Measurements from ENCODE around the gene RTKN. TPM values are rescaled to one million over a fixed set of nuclear protein-coding genes. Genes with fewer than 3 reads are reported as not detected.

Gene RTKN
- total RNA-seq, 4 donors from 2014 or later, result 2.2 to 17.6 (median 5.9) TPM

DNA sequence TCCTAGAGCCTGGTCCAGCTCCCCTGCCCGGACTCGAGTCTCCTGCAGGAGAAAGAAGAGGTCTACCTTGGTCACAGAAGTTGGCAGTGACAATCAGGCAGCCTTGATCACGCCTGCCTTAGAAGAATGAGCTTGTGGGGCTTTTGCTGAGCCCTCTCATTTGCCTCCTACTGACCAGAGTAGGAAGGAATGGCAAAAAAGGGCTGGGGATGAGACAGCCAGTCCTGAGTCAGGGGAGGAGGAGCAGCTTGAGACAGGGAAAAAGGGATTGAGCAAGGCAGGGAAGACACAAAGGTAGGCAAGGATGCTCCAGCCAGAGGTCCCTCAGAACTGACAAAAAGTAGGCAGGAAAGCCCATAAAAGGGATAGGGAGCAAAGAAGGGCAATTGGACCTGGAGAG lies 14.2 kb downstream of the RTKN start:
- in situ Hi-C loops (cut with MboI; ENCODE audit: low sequenced_read_pairs in 4 of 4), result no loop called here
- DNase-seq, result no peak
- H3K36me3 ChIP-seq, result peaks cover 0 to 17% of the 10 kb centered on the region in 2 donors

DNA sequence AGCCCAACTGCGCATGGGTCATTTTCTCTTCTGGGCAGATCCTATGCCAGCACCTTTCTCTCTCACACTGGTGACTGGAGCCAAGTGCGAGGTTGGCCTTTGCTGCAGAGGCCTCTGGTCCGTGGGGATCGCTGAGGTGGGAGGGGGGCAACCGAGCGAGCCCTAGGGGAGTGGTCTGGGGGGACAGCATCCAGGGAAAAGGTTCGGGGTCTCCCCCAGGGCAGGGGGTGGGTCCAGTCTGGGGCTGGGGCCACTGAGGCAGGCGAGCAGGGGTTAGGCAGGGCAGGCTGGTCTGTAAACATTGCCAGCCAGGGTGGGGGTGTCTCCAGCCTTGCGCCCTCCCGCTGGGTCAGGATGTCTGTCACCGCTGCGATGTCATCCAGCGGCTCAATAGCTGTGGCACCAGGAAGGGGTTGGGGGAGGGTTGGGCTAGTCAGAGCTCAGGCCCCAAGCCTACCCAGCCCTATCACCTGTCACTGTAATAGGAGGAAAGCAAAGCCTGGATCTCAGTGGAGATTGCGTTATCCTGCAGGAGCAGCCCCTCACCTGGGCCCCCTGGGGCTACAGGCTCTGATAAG lies 15.5 kb downstream of the RTKN start:
- in situ Hi-C loops (cut with MboI; ENCODE audit: low sequenced_read_pairs in 4 of 4), result no loop called here

More for the DNA sequence above, 14.2 kb downstream of the RTKN start:
- Histone ChIP-seq H3K27me3 (peaks cover 0 to 11% (median 8%) of the 10 kb centered on the region in 3 donors), H3K4me1 (no peaks in the 10 kb centered on the region), H3K9me3 (no peaks in the 10 kb centered on the region), H3K27ac (no peak overlapping the region), H3K4me3 (no peak overlapping the region)
- TF ChIP-seq, protein P1, sequence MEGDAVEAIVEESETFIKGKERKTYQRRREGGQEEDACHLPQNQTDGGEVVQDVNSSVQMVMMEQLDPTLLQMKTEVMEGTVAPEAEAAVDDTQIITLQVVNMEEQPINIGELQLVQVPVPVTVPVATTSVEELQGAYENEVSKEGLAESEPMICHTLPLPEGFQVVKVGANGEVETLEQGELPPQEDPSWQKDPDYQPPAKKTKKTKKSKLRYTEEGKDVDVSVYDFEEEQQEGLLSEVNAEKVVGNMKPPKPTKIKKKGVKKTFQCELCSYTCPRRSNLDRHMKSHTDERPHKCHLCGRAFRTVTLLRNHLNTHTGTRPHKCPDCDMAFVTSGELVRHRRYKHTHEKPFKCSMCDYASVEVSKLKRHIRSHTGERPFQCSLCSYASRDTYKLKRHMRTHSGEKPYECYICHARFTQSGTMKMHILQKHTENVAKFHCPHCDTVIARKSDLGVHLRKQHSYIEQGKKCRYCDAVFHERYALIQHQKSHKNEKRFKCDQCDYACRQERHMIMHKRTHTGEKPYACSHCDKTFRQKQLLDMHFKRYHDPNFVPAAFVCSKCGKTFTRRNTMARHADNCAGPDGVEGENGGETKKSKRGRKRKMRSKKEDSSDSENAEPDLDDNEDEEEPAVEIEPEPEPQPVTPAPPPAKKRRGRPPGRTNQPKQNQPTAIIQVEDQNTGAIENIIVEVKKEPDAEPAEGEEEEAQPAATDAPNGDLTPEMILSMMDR (IDR thresholded peaks at IDR 0.05 in 4 of 5, conservative IDR thresholded peaks at IDR 0.05 in 1 of 5), result no peak
- intact Hi-C loops (cut with DNase I; ENCODE audit: low total_unique reads), result no loop called here
- no peak for ATAC-seq

DNA sequence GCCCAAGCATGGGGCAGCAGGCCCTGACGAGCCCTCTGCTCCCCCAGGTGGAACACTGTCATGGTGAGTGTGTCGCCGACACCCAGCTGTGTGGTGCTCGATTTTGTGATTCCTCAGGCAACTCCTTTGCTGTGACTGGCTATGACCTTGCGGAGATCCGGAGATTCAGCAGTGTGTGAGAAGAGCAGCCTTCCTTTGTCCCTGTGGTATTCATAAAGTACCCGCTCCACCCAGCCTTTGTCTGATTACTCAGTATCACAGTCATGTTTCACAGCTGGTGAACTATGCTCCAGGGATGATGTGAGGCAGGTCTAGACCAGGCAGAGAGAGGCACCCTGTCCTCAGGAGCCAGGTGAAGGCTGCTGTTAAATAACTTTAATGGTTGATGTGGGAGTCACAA lies 16.2 kb downstream of the RTKN start:
- Histone ChIP-seq H3K4me1 (peaks cover 5 to 9% of the 10 kb centered on the region in 2 donors), H3K27me3 (peaks cover 14 to 29% (median 24%) of the 10 kb centered on the region in 3 donors), H3K36me3 (peaks cover 0 to 17% of the 10 kb centered on the region in 2 donors), H3K4me3 (no peak overlapping the region), H3K9me3 (no peaks in the 10 kb centered on the region), H3K27ac (no peak overlapping the region)
- DNase-seq, result no peak
- ATAC-seq, result no peak
- intact Hi-C loops (cut with DNase I; ENCODE audit: low total_unique reads), result no loop called here
- in situ Hi-C loops (cut with MboI; ENCODE audit: low sequenced_read_pairs in 4 of 4), result no loop called here
- TF ChIP-seq, protein P1 (IDR thresholded peaks at IDR 0.05 in 4 of 5, conservative IDR thresholded peaks at IDR 0.05 in 1 of 5), result no peak
- TF ChIP-seq POLR2A (IDR thresholded peaks at IDR 0.05), result no peak

More for the DNA sequence above, 15.5 kb downstream of the RTKN start:
- DNase-seq, result no peak
- ATAC-seq, result no peak
- Histone ChIP-seq H3K4me1 (peaks cover 5 to 9% of the 10 kb centered on the region in 2 donors), H3K36me3 (peaks cover 0 to 17% of the 10 kb centered on the region in 2 donors), H3K9me3 (no peaks in the 10 kb centered on the region), H3K27ac (no peak overlapping the region), H3K4me3 (no peak overlapping the region), H3K27me3 (peaks cover 11 to 21% (median 18%) of the 10 kb centered on the region in 3 donors)
- no peak for TF ChIP-seq POLR2A (IDR thresholded peaks at IDR 0.05)
- TF ChIP-seq, protein P1 (IDR thresholded peaks at IDR 0.05 in 4 of 5, conservative IDR thresholded peaks at IDR 0.05 in 1 of 5), result no peak
- intact Hi-C loops (cut with DNase I; ENCODE audit: low total_unique reads), result no loop called here

DNA sequence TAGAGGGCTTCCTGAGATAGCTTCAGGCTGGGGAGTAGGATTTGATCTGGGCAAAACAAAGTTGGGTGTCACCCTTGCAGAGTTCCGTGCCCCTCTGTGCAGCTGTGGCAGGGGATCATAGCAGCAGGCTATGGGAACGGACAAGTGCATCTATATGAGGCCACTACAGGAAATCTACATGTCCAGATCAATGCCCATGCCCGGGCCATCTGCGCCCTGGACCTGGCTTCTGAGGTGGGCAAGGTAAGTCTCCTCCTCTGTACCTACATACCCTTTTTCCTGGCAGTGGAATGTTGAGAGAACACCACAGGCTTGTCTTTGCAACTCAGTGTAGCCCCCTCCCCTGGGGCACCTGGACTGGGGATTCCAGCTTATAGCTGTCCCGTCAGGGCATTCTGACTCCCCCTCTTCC lies 16.7 kb downstream of the RTKN start:
- DNase-seq (no peak), ATAC-seq (no peak)
- TF ChIP-seq POLR2A (IDR thresholded peaks at IDR 0.05), result no peak
- TF ChIP-seq, protein P1 (IDR thresholded peaks at IDR 0.05 in 4 of 5, conservative IDR thresholded peaks at IDR 0.05 in 1 of 5), result no peak
- H3K4me3 ChIP-seq, result no peak overlapping the region
- intact Hi-C loops (cut with DNase I; ENCODE audit: low total_unique reads), result no loop called here
- no peak overlapping the region for H3K27ac ChIP-seq
- in situ Hi-C loops (cut with MboI; ENCODE audit: low sequenced_read_pairs in 4 of 4), result no loop called here
- no peaks in the 10 kb centered on the region for H3K9me3 ChIP-seq
- peaks cover 0 to 17% of the 10 kb centered on the region in 2 donors for H3K36me3 ChIP-seq
- peaks cover 17 to 33% (median 24%) of the 10 kb centered on the region in 3 donors for H3K27me3 ChIP-seq
- peaks cover 5 to 9% of the 10 kb centered on the region in 2 donors for H3K4me1 ChIP-seq
